Gastroesophageal sphincter (tissue), 3 donors: ENCODE results near the gene AFG3L2.

Experiments
- POLR2AphosphoS5 ChIP-seq: sonication (generic); formaldehyde crosslinking; IDR thresholded peaks from one replicate; pipeline ENCODE4 v1.6.1; 2017; ENCODE audit warnings: antibody characterized with exemption
- TF ChIP-seq, protein P1 (sequence below), 4 experiments: fragments of 200-600 bp in 2 of 4; fragments of 450-650 bp in 2 of 4; sonication (generic) in 1 of 4; IDR thresholded peaks; one replicate each; pipeline ENCODE4 v1.5.1; 2017 to 2019; ENCODE audit warnings: antibody characterized with exemption in 4 of 4, mild to moderate bottlenecking in 2 of 4, moderate library complexity in 2 of 4

DNA sequence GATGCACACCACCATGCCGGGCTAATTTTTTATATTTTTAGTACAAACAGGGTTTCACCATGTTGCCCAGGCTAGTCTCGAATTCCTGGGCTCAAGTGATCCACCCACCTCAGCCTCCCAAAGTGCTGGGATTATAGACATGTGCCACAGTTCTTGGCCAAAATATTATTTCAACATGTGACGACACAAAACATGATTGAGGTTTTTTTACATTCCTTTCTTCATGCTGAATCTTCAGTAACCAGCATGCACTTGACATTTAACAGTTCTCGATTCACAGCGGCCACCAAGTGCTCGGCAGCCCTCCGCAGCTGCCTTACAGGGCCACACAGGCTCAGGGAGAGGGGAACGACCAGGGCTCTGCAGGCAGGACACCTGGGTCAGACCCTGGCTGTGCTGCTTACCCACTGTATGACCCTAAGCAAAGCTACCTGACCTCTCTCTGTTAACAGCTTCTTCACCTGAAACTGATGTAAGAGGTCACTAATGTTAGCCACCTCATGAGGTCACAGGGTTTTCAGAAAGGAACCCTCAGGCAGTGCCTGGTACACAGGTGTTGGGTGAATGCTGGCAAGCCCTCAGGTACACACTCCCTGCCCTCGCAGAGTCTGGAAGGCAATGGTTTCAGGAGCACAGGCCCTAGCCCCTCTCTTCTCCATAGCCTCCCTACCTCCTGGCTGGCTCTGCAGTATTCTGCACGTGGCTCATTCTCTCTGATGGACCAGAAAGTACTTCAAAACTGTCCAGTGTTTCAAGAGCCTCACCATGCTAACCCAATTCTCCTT is 43.3 kb downstream of the AFG3L2 start:
- TF ChIP-seq, protein P1, sequence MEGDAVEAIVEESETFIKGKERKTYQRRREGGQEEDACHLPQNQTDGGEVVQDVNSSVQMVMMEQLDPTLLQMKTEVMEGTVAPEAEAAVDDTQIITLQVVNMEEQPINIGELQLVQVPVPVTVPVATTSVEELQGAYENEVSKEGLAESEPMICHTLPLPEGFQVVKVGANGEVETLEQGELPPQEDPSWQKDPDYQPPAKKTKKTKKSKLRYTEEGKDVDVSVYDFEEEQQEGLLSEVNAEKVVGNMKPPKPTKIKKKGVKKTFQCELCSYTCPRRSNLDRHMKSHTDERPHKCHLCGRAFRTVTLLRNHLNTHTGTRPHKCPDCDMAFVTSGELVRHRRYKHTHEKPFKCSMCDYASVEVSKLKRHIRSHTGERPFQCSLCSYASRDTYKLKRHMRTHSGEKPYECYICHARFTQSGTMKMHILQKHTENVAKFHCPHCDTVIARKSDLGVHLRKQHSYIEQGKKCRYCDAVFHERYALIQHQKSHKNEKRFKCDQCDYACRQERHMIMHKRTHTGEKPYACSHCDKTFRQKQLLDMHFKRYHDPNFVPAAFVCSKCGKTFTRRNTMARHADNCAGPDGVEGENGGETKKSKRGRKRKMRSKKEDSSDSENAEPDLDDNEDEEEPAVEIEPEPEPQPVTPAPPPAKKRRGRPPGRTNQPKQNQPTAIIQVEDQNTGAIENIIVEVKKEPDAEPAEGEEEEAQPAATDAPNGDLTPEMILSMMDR (IDR thresholded peaks at IDR 0.05) = no peak
- no peak for TF ChIP-seq POLR2AphosphoS5
